Measurements from ENCODE around the gene DDX54.

The DDX54 gene

DNA sequence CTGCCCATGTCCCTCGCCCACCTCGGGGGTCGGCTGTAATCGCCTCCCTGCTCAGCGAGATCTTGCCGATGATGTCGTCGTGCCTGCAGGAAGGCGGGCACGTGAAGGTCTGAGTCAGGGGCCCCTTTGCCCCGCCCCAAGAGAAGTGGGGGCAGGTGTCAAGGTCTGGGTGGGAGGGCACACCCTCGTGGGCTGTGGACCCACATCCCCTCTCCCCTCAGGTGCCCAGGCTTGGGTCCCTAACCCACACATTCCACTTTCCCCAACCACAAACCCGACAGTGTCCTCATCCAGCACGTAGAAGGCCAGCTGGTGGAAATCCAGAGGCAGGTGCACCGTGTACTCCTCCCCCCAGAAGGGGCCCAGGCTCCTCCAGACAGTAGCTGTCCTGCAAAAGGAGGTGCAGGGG, 57.5 kb downstream of the DDX54 start:
- peaks cover 34 to 46% of the 10 kb centered on the region in 2 experiments for H3K27me3 ChIP-seq (ENCODE audit: control insufficient read depth in 1 of 2, insufficient read depth in 1 of 2, low read length in 2 of 2)
- no peak overlapping the region for H2BK15ac ChIP-seq (ENCODE audit: low read depth, poor library complexity, severe bottlenecking)
- H3K4me2 ChIP-seq (ENCODE audit: low read length, poor library complexity, severe bottlenecking): no peak overlapping the region
- no peak for DNase-seq
- H2BK12ac ChIP-seq (ENCODE audit: low read length in 2 of 2): no peak overlapping the region
- H4K91ac ChIP-seq (ENCODE audit: low read length): no peak overlapping the region
- H3K23ac ChIP-seq (ENCODE audit: low read length in 2 of 2): no peak overlapping the region
- no peak overlapping the region for H4K8ac ChIP-seq (ENCODE audit: low read length)
- H3K4me3 ChIP-seq (ENCODE audit: insufficient read depth in 1 of 2, low read depth in 1 of 2, low read length in 2 of 2): no peak overlapping the region
- H2BK5ac ChIP-seq (ENCODE audit: low read depth, low read length, poor library complexity, severe bottlenecking): no peak overlapping the region
- peaks cover 6% of the 10 kb centered on the region for H3K9me3 ChIP-seq (ENCODE audit: control insufficient read depth, low read length)
- no peak overlapping the region for H2AFZ ChIP-seq (ENCODE audit: low read depth, low read length)
- 52% methylated on average over 8 of the region's 15 CpGs for whole genome bisulfite sequencing
- H3K18ac ChIP-seq (ENCODE audit: low read depth in 1 of 2, low read length in 2 of 2): no peak overlapping the region
- no peak overlapping the region for H3K4ac ChIP-seq (ENCODE audit: low read depth in 1 of 2, low read length in 2 of 2)
- no peak overlapping the region for H3K27ac ChIP-seq (ENCODE audit: low read length, poor library complexity, severe bottlenecking)
- no peaks in the 10 kb centered on the region for H3K36me3 ChIP-seq (ENCODE audit: control insufficient read depth in 1 of 2, insufficient read depth in 2 of 2, low read depth in 1 of 2, low read length in 2 of 2)
- H2BK120ac ChIP-seq (ENCODE audit: low read depth, low read length): no peak overlapping the region
- no peak overlapping the region for H3K14ac ChIP-seq (ENCODE audit: low read length in 2 of 2)
- no peak overlapping the region for H2AK5ac ChIP-seq (ENCODE audit: low read length, severe bottlenecking)
- no peak overlapping the region for H3K9ac ChIP-seq (ENCODE audit: low read length)
- no peaks in the 10 kb centered on the region for H3K79me1 ChIP-seq (replicated peaks; ENCODE audit: low read length, poor library complexity, severe bottlenecking)
- H3K4me1 ChIP-seq (ENCODE audit: control insufficient read depth, insufficient read depth, low read depth, low read length): peaks cover 15% of the 10 kb centered on the region

DNA sequence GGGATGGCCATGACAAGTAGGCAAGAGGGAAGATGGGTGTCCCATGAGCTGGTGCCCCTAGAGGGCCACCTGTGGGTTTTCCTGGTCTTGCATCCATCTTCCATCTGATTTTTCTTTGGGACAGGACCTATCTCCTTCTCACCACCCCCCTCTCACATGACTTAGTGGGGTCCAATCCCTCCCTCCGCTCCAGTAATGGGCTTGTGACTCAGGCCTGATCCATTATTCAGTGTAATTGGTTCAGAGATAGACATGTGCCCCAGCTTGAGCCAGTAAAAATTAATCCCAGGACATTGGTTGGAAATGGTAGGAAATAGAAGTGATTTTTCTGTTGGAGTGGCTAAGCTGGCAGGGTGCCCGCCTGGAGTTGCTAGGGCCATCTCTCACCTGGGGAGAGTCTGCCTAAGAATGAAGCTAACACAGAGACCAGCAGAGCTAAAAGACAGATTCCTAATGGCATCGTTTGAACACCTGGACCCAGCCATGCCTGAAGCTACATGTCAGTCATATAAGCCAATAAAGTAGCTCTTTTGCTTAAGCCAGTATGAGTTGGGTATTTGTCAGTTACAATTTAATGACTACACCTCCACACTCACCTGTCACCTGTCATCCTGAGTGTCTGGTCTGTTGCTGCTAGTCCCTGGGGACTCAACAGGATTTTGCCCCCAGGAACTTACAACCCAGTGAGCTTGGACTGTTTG, 64.5 kb downstream of the DDX54 start:
- H4K91ac ChIP-seq (ENCODE audit: low read length): no peak overlapping the region
- WGBS: 88% methylated on average over 3 of the region's 3 CpGs
- H2BK120ac ChIP-seq (ENCODE audit: low read depth, low read length): no peak overlapping the region
- no peak overlapping the region for H2BK12ac ChIP-seq (ENCODE audit: low read length in 2 of 2)
- no peak overlapping the region for H2BK15ac ChIP-seq (ENCODE audit: low read depth, poor library complexity, severe bottlenecking)
- H3K36me3 ChIP-seq (ENCODE audit: control insufficient read depth in 1 of 2, insufficient read depth in 2 of 2, low read depth in 1 of 2, low read length in 2 of 2): no peaks in the 10 kb centered on the region
- no peak overlapping the region for H3K4me3 ChIP-seq (ENCODE audit: insufficient read depth in 1 of 2, low read depth in 1 of 2, low read length in 2 of 2)
- H3K4ac ChIP-seq (ENCODE audit: low read depth in 1 of 2, low read length in 2 of 2): no peak overlapping the region
- no peak overlapping the region for H3K9ac ChIP-seq (ENCODE audit: low read length)
- H3K79me1 ChIP-seq (replicated peaks; ENCODE audit: low read length, poor library complexity, severe bottlenecking): no peaks in the 10 kb centered on the region
- H3K9me3 ChIP-seq (ENCODE audit: control insufficient read depth, low read length): peaks cover 6% of the 10 kb centered on the region
- H4K8ac ChIP-seq (ENCODE audit: low read length): no peak overlapping the region
- no peak overlapping the region for H3K14ac ChIP-seq (ENCODE audit: low read length in 2 of 2)
- H2AK5ac ChIP-seq (ENCODE audit: low read length, severe bottlenecking): no peak overlapping the region
- H2BK5ac ChIP-seq (ENCODE audit: low read depth, low read length, poor library complexity, severe bottlenecking): no peak overlapping the region
- no peak overlapping the region for H3K23ac ChIP-seq (ENCODE audit: low read length in 2 of 2)
- no peaks in the 10 kb centered on the region for H3K4me1 ChIP-seq (ENCODE audit: control insufficient read depth, insufficient read depth, low read depth, low read length)
- no peak overlapping the region for H3K27ac ChIP-seq (ENCODE audit: low read length, poor library complexity, severe bottlenecking)
- peaks cover 23 to 40% of the 10 kb centered on the region in 2 experiments for H3K27me3 ChIP-seq (ENCODE audit: control insufficient read depth in 1 of 2, insufficient read depth in 1 of 2, low read length in 2 of 2)
- no peak overlapping the region for H3K18ac ChIP-seq (ENCODE audit: low read depth in 1 of 2, low read length in 2 of 2)
- H3K4me2 ChIP-seq (ENCODE audit: low read length, poor library complexity, severe bottlenecking): no peak overlapping the region
- DNase-seq: no peak
- H2AFZ ChIP-seq (ENCODE audit: low read depth, low read length): no peak overlapping the region

DNA sequence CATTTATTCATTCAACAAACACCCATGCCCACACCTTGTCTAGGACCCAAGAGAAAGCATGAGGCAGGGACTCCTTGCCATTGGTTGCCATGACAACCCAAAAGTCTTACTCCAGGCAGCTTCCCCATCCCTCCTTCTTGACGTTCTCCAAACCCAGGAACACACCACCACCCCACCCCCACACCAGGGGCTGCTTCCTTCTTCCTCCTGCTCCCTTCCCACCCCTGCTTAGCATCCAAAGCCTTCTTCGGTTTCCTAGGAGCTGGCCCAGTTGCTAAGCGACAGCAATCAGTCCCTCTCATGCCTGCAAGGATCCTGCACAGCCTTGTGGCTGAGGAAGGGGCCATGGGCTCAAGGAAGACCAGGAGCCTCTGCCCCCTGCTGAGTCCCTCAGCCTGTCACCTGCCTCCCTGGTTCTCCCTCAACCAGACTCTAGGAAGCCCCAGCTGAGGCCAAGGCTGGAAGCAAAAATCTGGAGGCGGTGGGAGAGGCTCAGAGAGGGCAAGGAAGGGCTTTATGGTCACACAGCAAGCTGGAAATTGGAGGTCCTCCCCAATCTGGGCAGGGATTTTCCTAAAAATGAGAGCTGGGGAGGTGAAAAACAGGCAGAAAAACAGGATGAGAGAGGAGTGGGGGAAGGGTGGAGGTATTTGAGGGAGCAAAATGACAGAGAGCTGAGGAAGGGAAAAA, 65.2 kb downstream of the DDX54 start:
- no peak overlapping the region for H2AK5ac ChIP-seq (ENCODE audit: low read length, severe bottlenecking)
- H3K9me3 ChIP-seq (ENCODE audit: control insufficient read depth, low read length): peaks cover 6% of the 10 kb centered on the region
- no peak overlapping the region for H2BK12ac ChIP-seq (ENCODE audit: low read length in 2 of 2)
- 45% methylated on average over 4 of the region's 4 CpGs for WGBS
- no peak overlapping the region for H2BK15ac ChIP-seq (ENCODE audit: low read depth, poor library complexity, severe bottlenecking)
- H2BK120ac ChIP-seq (ENCODE audit: low read depth, low read length): no peak overlapping the region
- H3K27me3 ChIP-seq (ENCODE audit: control insufficient read depth in 1 of 2, insufficient read depth in 1 of 2, low read length in 2 of 2): peaks cover 23 to 47% of the 10 kb centered on the region in 2 experiments
- no peak overlapping the region for H3K18ac ChIP-seq (ENCODE audit: low read depth in 1 of 2, low read length in 2 of 2)
- no peak for DNase-seq
- no peak overlapping the region for H3K4me3 ChIP-seq (ENCODE audit: insufficient read depth in 1 of 2, low read depth in 1 of 2, low read length in 2 of 2)
- H3K9ac ChIP-seq (ENCODE audit: low read length): no peak overlapping the region
- no peaks in the 10 kb centered on the region for H3K79me1 ChIP-seq (replicated peaks; ENCODE audit: low read length, poor library complexity, severe bottlenecking)
- H4K91ac ChIP-seq (ENCODE audit: low read length): no peak overlapping the region
- H3K23ac ChIP-seq (ENCODE audit: low read length in 2 of 2): no peak overlapping the region
- no peak overlapping the region for H3K4me2 ChIP-seq (ENCODE audit: low read length, poor library complexity, severe bottlenecking)
- no peak overlapping the region for H3K27ac ChIP-seq (ENCODE audit: low read length, poor library complexity, severe bottlenecking)
- H3K4me1 ChIP-seq (ENCODE audit: control insufficient read depth, insufficient read depth, low read depth, low read length): no peaks in the 10 kb centered on the region
- H3K14ac ChIP-seq (ENCODE audit: low read length in 2 of 2): no peak overlapping the region
- H2BK5ac ChIP-seq (ENCODE audit: low read depth, low read length, poor library complexity, severe bottlenecking): no peak overlapping the region
- H3K4ac ChIP-seq (ENCODE audit: low read depth in 1 of 2, low read length in 2 of 2): no peak overlapping the region
- H3K36me3 ChIP-seq (ENCODE audit: control insufficient read depth in 1 of 2, insufficient read depth in 2 of 2, low read depth in 1 of 2, low read length in 2 of 2): no peaks in the 10 kb centered on the region
- no peak overlapping the region for H4K8ac ChIP-seq (ENCODE audit: low read length)
- no peak overlapping the region for H2AFZ ChIP-seq (ENCODE audit: low read depth, low read length)

DNA sequence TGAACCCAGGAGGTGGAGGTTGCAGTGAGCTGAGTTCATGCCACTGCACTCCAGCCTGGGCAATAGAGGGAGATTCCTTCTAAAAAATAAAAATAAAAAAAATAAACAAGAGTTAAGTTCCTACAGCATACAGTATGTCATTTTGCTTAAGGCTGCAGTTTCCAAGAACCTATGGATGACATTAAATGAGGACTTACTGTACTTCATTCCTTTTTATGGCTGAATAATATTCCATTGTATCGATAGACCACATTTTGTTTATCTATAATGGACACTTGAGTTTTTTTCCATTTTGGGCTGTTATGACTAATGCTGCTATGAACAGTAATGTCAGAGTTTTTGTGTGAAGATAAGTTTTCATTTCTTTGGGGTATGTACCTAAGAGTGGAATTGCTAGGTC, 67.1 kb downstream of the DDX54 start:
- Histone ChIP-seq H2BK120ac (ENCODE audit: low read depth, low read length) (no peak overlapping the region), H3K23ac (ENCODE audit: low read length in 2 of 2) (no peak overlapping the region), H3K14ac (ENCODE audit: low read length in 2 of 2) (no peak overlapping the region), H3K9me3 (ENCODE audit: control insufficient read depth, low read length) (peaks cover 3% of the 10 kb centered on the region), H2AK5ac (ENCODE audit: low read length, severe bottlenecking) (no peak overlapping the region), H3K4ac (ENCODE audit: low read depth in 1 of 2, low read length in 2 of 2) (no peak overlapping the region), H3K4me1 (ENCODE audit: control insufficient read depth, insufficient read depth, low read depth, low read length) (no peaks in the 10 kb centered on the region), H3K27me3 (ENCODE audit: control insufficient read depth in 1 of 2, insufficient read depth in 1 of 2, low read length in 2 of 2) (peaks cover 24 to 56% of the 10 kb centered on the region in 2 experiments), H2BK12ac (ENCODE audit: low read length in 2 of 2) (no peak overlapping the region), H2AFZ (ENCODE audit: low read depth, low read length) (no peak overlapping the region), H4K8ac (ENCODE audit: low read length) (no peak overlapping the region), H4K91ac (ENCODE audit: low read length) (no peak overlapping the region), H3K36me3 (ENCODE audit: control insufficient read depth in 1 of 2, insufficient read depth in 2 of 2, low read depth in 1 of 2, low read length in 2 of 2) (no peaks in the 10 kb centered on the region), H2BK5ac (ENCODE audit: low read depth, low read length, poor library complexity, severe bottlenecking) (no peak overlapping the region), H2BK15ac (ENCODE audit: low read depth, poor library complexity, severe bottlenecking) (no peak overlapping the region), H3K9ac (ENCODE audit: low read length) (no peak overlapping the region), H3K79me1 (replicated peaks; ENCODE audit: low read length, poor library complexity, severe bottlenecking) (no peaks in the 10 kb centered on the region), H3K27ac (ENCODE audit: low read length, poor library complexity, severe bottlenecking) (no peak overlapping the region), H3K4me2 (ENCODE audit: low read length, poor library complexity, severe bottlenecking) (no peak overlapping the region), H3K18ac (ENCODE audit: low read depth in 1 of 2, low read length in 2 of 2) (no peak overlapping the region), H3K4me3 (ENCODE audit: insufficient read depth in 1 of 2, low read depth in 1 of 2, low read length in 2 of 2) (no peak overlapping the region)
- no peak for DNase-seq
- no CpG with 5 or more reads among the region's 1 CpG for WGBS

Data from mesenchymal stem cell (in vitro differentiated cells and primary cell).